Panc1 (cell line): ENCODE data around the gene LRRC56. TPM values are rescaled to one million over a fixed set of nuclear protein-coding genes. Genes with fewer than 3 reads are reported as not detected.

Experiments used
- ATAC-seq: fragments of 200-7000 bp; cut with Tn5 transposase; 2 replicates; pipeline ENCODE4 v1.9.1; 2020; ENCODE audit warnings: mild to moderate bottlenecking, moderate library complexity
- BruUV-seq: library from RNA; stranded (reverse); fragments of 400-500 nt; replicated peaks from 2 replicates; lab custom pipeline; 2021; lab: Mats Ljungman, UMichigan
- CTCF ChIA-PET: fragments of 300-600 bp; sonication (Branson Sonifier 250); formaldehyde crosslinking; loops from one replicate; lab custom pipeline; 2022; ENCODE audit warnings: antibody characterized with exemption; lab: Charles Lee
- POLR2A ChIA-PET: fragments of 300-600 bp; sonication (Branson Sonifier 250); formaldehyde crosslinking; loops from one replicate; lab custom pipeline; 2022; ENCODE audit warnings: antibody characterized with exemption; lab: Charles Lee
- DNase-seq: peaks from one replicate; pipeline ENCODE4 v3.0.0-alpha.2; 2010; ENCODE audit warnings: low read depth, low spot score
- H3K27ac ChIP-seq: 2 replicates; pipeline ENCODE4 v1.5.1; 2011; ENCODE audit warnings: mild to moderate bottlenecking, low read length, inconsistent platforms
- H3K27me3 ChIP-seq: fragments of 200-500 bp; sonication (Bioruptor generic); 2 replicates; pipeline ENCODE4 v1.6.0; 2014; ENCODE audit warnings: low read length, inconsistent platforms; ENCODE audit not compliant: control insufficient read depth, insufficient read depth
- H3K36me3 ChIP-seq: fragments of 200-500 bp; sonication (Bioruptor generic); 2 replicates; pipeline ENCODE4 v1.5.1; 2014; ENCODE audit warnings: inconsistent platforms, mild to moderate bottlenecking, low read length, moderate library complexity; ENCODE audit not compliant: control insufficient read depth, insufficient read depth
- H3K4me1 ChIP-seq: 2 replicates; pipeline ENCODE4 v1.5.1; 2011; ENCODE audit warnings: inconsistent platforms, mild to moderate bottlenecking, low read length, moderate library complexity; ENCODE audit not compliant: control insufficient read depth, insufficient read depth
- H3K4me3 ChIP-seq, 2 experiments: 2 replicates each; pipeline ENCODE4 v1.5.1; 2011 to 2012; ENCODE audit warnings: low read depth in 2 of 2, low read length in 2 of 2, mild to moderate bottlenecking in 2 of 2, inconsistent platforms in 1 of 2, moderate library complexity in 1 of 2
- H3K9me3 ChIP-seq: fragments of 200-500 bp; sonication (Bioruptor generic); 2 replicates; pipeline ENCODE4 v1.5.1; 2014; ENCODE audit warnings: low read depth, mild to moderate bottlenecking, inconsistent platforms, low read length, moderate library complexity; ENCODE audit not compliant: control insufficient read depth, insufficient read depth
- POLR2AphosphoS5 ChIP-seq: IDR thresholded peaks from 2 replicates; pipeline ENCODE4 v1.6.1; 2012; ENCODE audit warnings: mild to moderate bottlenecking, low read depth, low read length, moderate library complexity
- SIN3A ChIP-seq: IDR thresholded peaks from 2 replicates; pipeline ENCODE4 v1.6.1; 2012; ENCODE audit warnings: low read depth, mild to moderate bottlenecking, low read length, moderate library complexity, borderline replicate concordance; ENCODE audit not compliant: insufficient read depth
- TCF7L2 ChIP-seq: IDR thresholded peaks from 2 replicates; pipeline ENCODE4 v1.6.1; 2011; ENCODE audit warnings: mild to moderate bottlenecking, low read depth, low read length, inconsistent platforms
- in situ Hi-C: cut with HindIII; loops from 2 replicates; pipeline ENCODE4 v1.10.0; 2016; ENCODE audit warnings: low sequenced_read_pairs, low pct_unique_long_range_greater_than_20kb
- intact Hi-C: fragments of 100-400 bp; cut with micrococcal nuclease; formaldehyde crosslinking; loops from one replicate; pipeline ENCODE4 v1.10.0; 2022; ENCODE audit not compliant: unreplicated experiment
- total RNA-seq: library from RNA; stranded (reverse); gene quantifications from one replicate; pipeline ENCODE4 v1.2.1, GENCODE V29; 2021; ENCODE audit not compliant: unreplicated experiment
- TF ChIP-seq, protein P1 (sequence below), 2 experiments: IDR thresholded peaks; 2 replicates each; pipeline ENCODE4 v1.6.1; 2011 to 2012; ENCODE audit warnings: low read depth in 2 of 2, control low read depth in 1 of 2, low read length in 1 of 2, mild to moderate bottlenecking in 1 of 2, moderate library complexity in 1 of 2; ENCODE audit not compliant: insufficient read depth in 1 of 2
- TF ChIP-seq, protein P2 (sequence below): fragments of 450-650 bp; IDR thresholded peaks from 2 replicates; pipeline ENCODE4 v1.5.1; 2017; ENCODE audit warnings: mild to moderate bottlenecking

LRRC56 gene
- total RNA-seq, 1 experiment from 2014 or later: 9.8 TPM

DNA sequence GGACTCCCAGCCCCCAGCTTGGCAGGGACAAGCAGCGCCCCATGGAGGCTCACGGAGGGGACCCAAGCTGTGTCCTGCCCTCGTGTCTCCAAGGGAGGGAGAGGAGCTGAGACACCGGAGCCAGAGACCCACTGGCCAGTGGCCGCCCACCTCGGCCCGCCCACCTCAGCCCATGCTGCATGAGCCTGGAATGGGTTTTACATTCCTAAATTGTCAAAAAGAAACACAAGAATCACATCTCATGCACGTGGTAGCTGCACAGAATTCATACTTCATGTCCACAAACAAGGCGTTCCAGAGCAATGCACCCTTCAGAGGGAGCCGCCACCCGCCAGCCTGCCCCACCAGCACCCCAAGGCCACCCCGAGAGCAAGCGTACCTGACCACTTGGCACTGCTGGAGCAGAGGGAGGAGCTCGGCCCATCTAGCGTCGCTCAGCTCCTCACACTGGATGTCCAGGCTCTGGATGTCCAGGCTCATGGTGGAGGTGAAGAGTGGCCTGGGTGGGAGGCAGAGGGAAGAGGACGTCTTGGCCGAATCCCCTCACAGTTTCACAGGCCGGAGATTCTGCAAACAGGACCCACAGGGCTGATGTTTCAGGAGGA, 35.5 kb upstream of the LRRC56 start:
- CTCF ChIA-PET: no interaction called here
- peaks cover 11% of the 10 kb centered on the region; the same call in 1 of the 2 replicates for H3K36me3 ChIP-seq

DNA sequence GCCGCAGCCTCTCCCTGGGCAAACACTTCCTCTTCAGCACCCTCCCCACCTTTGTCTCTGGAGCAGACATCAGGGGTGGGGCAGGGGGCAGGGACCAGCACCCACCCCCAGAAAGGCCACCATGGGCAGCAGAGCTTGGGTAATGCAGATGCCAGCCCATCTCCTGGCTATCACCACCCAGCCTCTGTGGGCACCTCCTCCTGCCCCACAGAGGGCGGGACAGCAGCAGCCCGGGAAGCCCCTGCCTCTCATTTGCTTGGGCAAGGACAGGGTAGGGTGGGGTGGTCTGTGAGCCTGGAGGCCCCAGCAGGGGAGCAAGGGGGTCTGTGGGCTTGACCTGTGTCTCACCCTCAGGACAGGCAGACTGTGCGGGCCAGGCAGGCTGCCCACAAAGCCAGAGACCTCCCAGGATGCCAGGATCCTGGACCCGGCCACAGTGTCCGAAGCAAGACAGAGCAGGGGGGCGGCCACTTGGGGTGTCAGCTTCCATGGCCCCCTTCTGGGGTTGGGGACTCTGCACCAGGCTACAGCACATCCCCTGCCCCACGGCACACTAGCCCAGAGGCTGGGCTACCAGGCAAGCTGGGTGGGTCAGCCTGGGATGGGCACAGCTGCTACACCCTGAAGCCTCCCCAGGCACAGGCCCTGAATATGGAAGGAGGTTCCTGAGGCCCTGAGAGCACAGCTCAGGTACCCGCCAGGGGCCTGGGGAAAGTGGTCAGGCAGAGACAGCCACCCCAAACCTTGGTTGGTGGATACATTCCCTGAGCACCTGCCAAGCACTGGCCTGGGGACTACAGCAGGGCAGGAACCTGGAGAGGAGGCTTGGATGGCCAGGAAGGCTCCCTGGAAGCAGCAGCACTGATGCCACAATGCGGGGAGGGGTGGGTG, 34.8 kb upstream of the LRRC56 start:
- ChIA-PET POLR2A (interaction anchor here (0.6 kb wide), 1 partner anchor 74 kb away, joined by 3 read pairs; no protein-coding TSS in a partner anchor), CTCF (no interaction called here)
- no peaks in the 10 kb centered on the region for H3K9me3 ChIP-seq
- TF ChIP-seq SIN3A (no peak), TCF7L2 (no peak), POLR2AphosphoS5 (no peak; the same call in 1 of the 2 replicates)
- TF ChIP-seq, protein P1, sequence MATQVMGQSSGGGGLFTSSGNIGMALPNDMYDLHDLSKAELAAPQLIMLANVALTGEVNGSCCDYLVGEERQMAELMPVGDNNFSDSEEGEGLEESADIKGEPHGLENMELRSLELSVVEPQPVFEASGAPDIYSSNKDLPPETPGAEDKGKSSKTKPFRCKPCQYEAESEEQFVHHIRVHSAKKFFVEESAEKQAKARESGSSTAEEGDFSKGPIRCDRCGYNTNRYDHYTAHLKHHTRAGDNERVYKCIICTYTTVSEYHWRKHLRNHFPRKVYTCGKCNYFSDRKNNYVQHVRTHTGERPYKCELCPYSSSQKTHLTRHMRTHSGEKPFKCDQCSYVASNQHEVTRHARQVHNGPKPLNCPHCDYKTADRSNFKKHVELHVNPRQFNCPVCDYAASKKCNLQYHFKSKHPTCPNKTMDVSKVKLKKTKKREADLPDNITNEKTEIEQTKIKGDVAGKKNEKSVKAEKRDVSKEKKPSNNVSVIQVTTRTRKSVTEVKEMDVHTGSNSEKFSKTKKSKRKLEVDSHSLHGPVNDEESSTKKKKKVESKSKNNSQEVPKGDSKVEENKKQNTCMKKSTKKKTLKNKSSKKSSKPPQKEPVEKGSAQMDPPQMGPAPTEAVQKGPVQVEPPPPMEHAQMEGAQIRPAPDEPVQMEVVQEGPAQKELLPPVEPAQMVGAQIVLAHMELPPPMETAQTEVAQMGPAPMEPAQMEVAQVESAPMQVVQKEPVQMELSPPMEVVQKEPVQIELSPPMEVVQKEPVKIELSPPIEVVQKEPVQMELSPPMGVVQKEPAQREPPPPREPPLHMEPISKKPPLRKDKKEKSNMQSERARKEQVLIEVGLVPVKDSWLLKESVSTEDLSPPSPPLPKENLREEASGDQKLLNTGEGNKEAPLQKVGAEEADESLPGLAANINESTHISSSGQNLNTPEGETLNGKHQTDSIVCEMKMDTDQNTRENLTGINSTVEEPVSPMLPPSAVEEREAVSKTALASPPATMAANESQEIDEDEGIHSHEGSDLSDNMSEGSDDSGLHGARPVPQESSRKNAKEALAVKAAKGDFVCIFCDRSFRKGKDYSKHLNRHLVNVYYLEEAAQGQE (IDR thresholded peaks at IDR 0.05; ENCODE audit: insufficient read depth in 1 of 2, low read depth in 2 of 2, low read length in 1 of 2): no peak
- TF ChIP-seq, protein P2, sequence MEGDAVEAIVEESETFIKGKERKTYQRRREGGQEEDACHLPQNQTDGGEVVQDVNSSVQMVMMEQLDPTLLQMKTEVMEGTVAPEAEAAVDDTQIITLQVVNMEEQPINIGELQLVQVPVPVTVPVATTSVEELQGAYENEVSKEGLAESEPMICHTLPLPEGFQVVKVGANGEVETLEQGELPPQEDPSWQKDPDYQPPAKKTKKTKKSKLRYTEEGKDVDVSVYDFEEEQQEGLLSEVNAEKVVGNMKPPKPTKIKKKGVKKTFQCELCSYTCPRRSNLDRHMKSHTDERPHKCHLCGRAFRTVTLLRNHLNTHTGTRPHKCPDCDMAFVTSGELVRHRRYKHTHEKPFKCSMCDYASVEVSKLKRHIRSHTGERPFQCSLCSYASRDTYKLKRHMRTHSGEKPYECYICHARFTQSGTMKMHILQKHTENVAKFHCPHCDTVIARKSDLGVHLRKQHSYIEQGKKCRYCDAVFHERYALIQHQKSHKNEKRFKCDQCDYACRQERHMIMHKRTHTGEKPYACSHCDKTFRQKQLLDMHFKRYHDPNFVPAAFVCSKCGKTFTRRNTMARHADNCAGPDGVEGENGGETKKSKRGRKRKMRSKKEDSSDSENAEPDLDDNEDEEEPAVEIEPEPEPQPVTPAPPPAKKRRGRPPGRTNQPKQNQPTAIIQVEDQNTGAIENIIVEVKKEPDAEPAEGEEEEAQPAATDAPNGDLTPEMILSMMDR: no peak
- H3K27ac ChIP-seq: peak overlapping the region; percentile 48
- intact Hi-C loops: no loop called here
- H3K4me3 ChIP-seq: no peak overlapping the region
- no peaks in the 10 kb centered on the region for H3K27me3 ChIP-seq
- DNase-seq: no peak
- no TSS peak for BruUV-seq
- ATAC-seq: no peak
- in situ Hi-C loops: no loop called here
- peaks cover 11% of the 10 kb centered on the region; the same call in 1 of the 2 replicates for H3K36me3 ChIP-seq
- peaks cover 21% of the 10 kb centered on the region for H3K4me1 ChIP-seq

More for the DNA sequence above, 35.5 kb upstream of the LRRC56 start:
- POLR2A ChIA-PET: interaction anchor here (0.6 kb wide), 1 partner anchor 16 kb away, joined by 3 read pairs; no protein-coding TSS in a partner anchor
- ATAC-seq (no peak), DNase-seq (no peak)
- peaks cover 21% of the 10 kb centered on the region for H3K4me1 ChIP-seq
- TF ChIP-seq, protein P2: no peak
- TF ChIP-seq SIN3A (no peak), TCF7L2 (no peak), POLR2AphosphoS5 (no peak; the same call in none of the 2 replicates)
- TF ChIP-seq, protein P1 (IDR thresholded peaks at IDR 0.05; ENCODE audit: insufficient read depth in 1 of 2, low read depth in 2 of 2, low read length in 1 of 2): no peak
- no peak overlapping the region for H3K4me3 ChIP-seq
- no peak overlapping the region for H3K27ac ChIP-seq
- BruUV-seq: no TSS peak
- in situ Hi-C loops: no loop called here
- intact Hi-C loops: no loop called here
- no peaks in the 10 kb centered on the region for H3K9me3 ChIP-seq
- H3K27me3 ChIP-seq: no peaks in the 10 kb centered on the region
